Panc1 (cell line): ENCODE measurements around the gene KLK15. TPM values are rescaled to one million over a fixed set of nuclear protein-coding genes. Genes with fewer than 3 reads are reported as not detected.

Experiments
- ATAC-seq: fragments of 200-7000 bp; cut with Tn5 transposase; 2 replicates; pipeline ENCODE4 v1.9.1; 2020; ENCODE audit warnings: mild to moderate bottlenecking, moderate library complexity
- BruUV-seq: library from RNA; stranded (reverse); fragments of 400-500 nt; replicated peaks from 2 replicates; lab custom pipeline; 2021; lab: Mats Ljungman, UMichigan
- CTCF ChIA-PET: fragments of 300-600 bp; sonication (Branson Sonifier 250); formaldehyde crosslinking; loops from one replicate; lab custom pipeline; 2022; ENCODE audit warnings: antibody characterized with exemption; lab: Charles Lee
- POLR2A ChIA-PET: fragments of 300-600 bp; sonication (Branson Sonifier 250); formaldehyde crosslinking; loops from one replicate; lab custom pipeline; 2022; ENCODE audit warnings: antibody characterized with exemption; lab: Charles Lee
- DNase-seq: peaks from one replicate; pipeline ENCODE4 v3.0.0-alpha.2; 2010; ENCODE audit warnings: low read depth, low spot score
- H3K27ac ChIP-seq: 2 replicates; pipeline ENCODE4 v1.5.1; 2011; ENCODE audit warnings: mild to moderate bottlenecking, low read length, inconsistent platforms
- H3K27me3 ChIP-seq: fragments of 200-500 bp; sonication (Bioruptor generic); 2 replicates; pipeline ENCODE4 v1.6.0; 2014; ENCODE audit warnings: low read length, inconsistent platforms; ENCODE audit not compliant: control insufficient read depth, insufficient read depth
- H3K36me3 ChIP-seq: fragments of 200-500 bp; sonication (Bioruptor generic); 2 replicates; pipeline ENCODE4 v1.5.1; 2014; ENCODE audit warnings: inconsistent platforms, mild to moderate bottlenecking, low read length, moderate library complexity; ENCODE audit not compliant: control insufficient read depth, insufficient read depth
- H3K4me1 ChIP-seq: 2 replicates; pipeline ENCODE4 v1.5.1; 2011; ENCODE audit warnings: inconsistent platforms, mild to moderate bottlenecking, low read length, moderate library complexity; ENCODE audit not compliant: control insufficient read depth, insufficient read depth
- H3K4me3 ChIP-seq, 2 experiments: 2 replicates each; pipeline ENCODE4 v1.5.1; 2011 to 2012; ENCODE audit warnings: low read depth in 2 of 2, low read length in 2 of 2, mild to moderate bottlenecking in 2 of 2, inconsistent platforms in 1 of 2, moderate library complexity in 1 of 2
- H3K9me3 ChIP-seq: fragments of 200-500 bp; sonication (Bioruptor generic); 2 replicates; pipeline ENCODE4 v1.5.1; 2014; ENCODE audit warnings: low read depth, mild to moderate bottlenecking, inconsistent platforms, low read length, moderate library complexity; ENCODE audit not compliant: control insufficient read depth, insufficient read depth
- CTCF ChIP-seq: fragments of 450-650 bp; IDR thresholded peaks from 2 replicates; pipeline ENCODE4 v1.5.1; 2017; ENCODE audit warnings: mild to moderate bottlenecking
- POLR2AphosphoS5 ChIP-seq: IDR thresholded peaks from 2 replicates; pipeline ENCODE4 v1.6.1; 2012; ENCODE audit warnings: mild to moderate bottlenecking, low read depth, low read length, moderate library complexity
- REST ChIP-seq, 2 experiments: IDR thresholded peaks; 2 replicates each; pipeline ENCODE4 v1.6.1; 2011 to 2012; ENCODE audit warnings: low read depth in 2 of 2, control low read depth in 1 of 2, low read length in 1 of 2, mild to moderate bottlenecking in 1 of 2, moderate library complexity in 1 of 2; ENCODE audit not compliant: insufficient read depth in 1 of 2
- SIN3A ChIP-seq: IDR thresholded peaks from 2 replicates; pipeline ENCODE4 v1.6.1; 2012; ENCODE audit warnings: low read depth, mild to moderate bottlenecking, low read length, moderate library complexity, borderline replicate concordance; ENCODE audit not compliant: insufficient read depth
- TCF7L2 ChIP-seq: IDR thresholded peaks from 2 replicates; pipeline ENCODE4 v1.6.1; 2011; ENCODE audit warnings: mild to moderate bottlenecking, low read depth, low read length, inconsistent platforms
- in situ Hi-C: cut with HindIII; loops from 2 replicates; pipeline ENCODE4 v1.10.0; 2016; ENCODE audit warnings: low sequenced_read_pairs, low pct_unique_long_range_greater_than_20kb
- intact Hi-C: fragments of 100-400 bp; cut with micrococcal nuclease; formaldehyde crosslinking; loops from one replicate; pipeline ENCODE4 v1.10.0; 2022; ENCODE audit not compliant: unreplicated experiment
- total RNA-seq: library from RNA; stranded (reverse); gene quantifications from one replicate; pipeline ENCODE4 v1.2.1, GENCODE V29; 2021; ENCODE audit not compliant: unreplicated experiment

KLK15 gene
- total RNA-seq, 1 experiment from 2014 or later = not detected

- Histone ChIP-seq H3K9me3 (no peaks in the 10 kb centered on the region), H3K27me3 (no peaks in the 10 kb centered on the region), H3K36me3 (no peaks in the 10 kb centered on the region), H3K4me3 (no peak overlapping the region), H3K4me1 (no peaks in the 10 kb centered on the region), H3K27ac (no peak overlapping the region)
- no peak for ATAC-seq
- CTCF ChIA-PET = no interaction called here
- no peak for DNase-seq
- no TSS peak for BruUV-seq
- POLR2A ChIA-PET = interaction anchor here (0.6 to 0.7 kb wide), 2 partner anchors 27 to 64 kb away, joined by 4 to 15 read pairs; no protein-coding TSS in a partner anchor
- intact Hi-C loops = no loop called here
- TF ChIP-seq POLR2AphosphoS5 = no peak
- TF ChIP-seq SIN3A = no peak
- no peak for TF ChIP-seq REST (IDR thresholded peaks at IDR 0.05; ENCODE audit: insufficient read depth in 1 of 2, low read depth in 2 of 2, low read length in 1 of 2)
- no peak for TF ChIP-seq TCF7L2
- TF ChIP-seq CTCF = no peak
- in situ Hi-C loops = no loop called here
Measured at GRCh38 chr19:50792272-50793250, 40.8 kb downstream of the KLK15 start.

GRCh38 chr19:50791594-50792271 is 41.6 kb downstream of the KLK15 start:
- H3K36me3 ChIP-seq = no peaks in the 10 kb centered on the region
- in situ Hi-C loops (no loop called here), intact Hi-C loops (no loop called here)
- DNase-seq (no peak), ATAC-seq (no peak)
- no TSS peak for BruUV-seq
- no peak overlapping the region for H3K4me3 ChIP-seq
- H3K27ac ChIP-seq = no peak overlapping the region
- no peaks in the 10 kb centered on the region for H3K4me1 ChIP-seq
- H3K27me3 ChIP-seq = no peaks in the 10 kb centered on the region
- TF ChIP-seq TCF7L2 (no peak), SIN3A (no peak), REST (IDR thresholded peaks at IDR 0.05; ENCODE audit: insufficient read depth in 1 of 2, low read depth in 2 of 2, low read length in 1 of 2) (no peak), CTCF (no peak), POLR2AphosphoS5 (no peak)
- H3K9me3 ChIP-seq = no peaks in the 10 kb centered on the region
- ChIA-PET POLR2A (no interaction called here), CTCF (interaction anchor here (0.5 kb wide), 1 partner anchor 126 kb away, joined by 3 read pairs; no protein-coding TSS in a partner anchor)
